Fibroblast of skin of right quadriceps (primary cell): ENCODE results near the gene GNL1.

ENCODE experiments used
- DNase-seq: peaks from one replicate; pipeline ENCODE4 v3.0.0-alpha.2; 2013

GNL1 gene

DNA sequence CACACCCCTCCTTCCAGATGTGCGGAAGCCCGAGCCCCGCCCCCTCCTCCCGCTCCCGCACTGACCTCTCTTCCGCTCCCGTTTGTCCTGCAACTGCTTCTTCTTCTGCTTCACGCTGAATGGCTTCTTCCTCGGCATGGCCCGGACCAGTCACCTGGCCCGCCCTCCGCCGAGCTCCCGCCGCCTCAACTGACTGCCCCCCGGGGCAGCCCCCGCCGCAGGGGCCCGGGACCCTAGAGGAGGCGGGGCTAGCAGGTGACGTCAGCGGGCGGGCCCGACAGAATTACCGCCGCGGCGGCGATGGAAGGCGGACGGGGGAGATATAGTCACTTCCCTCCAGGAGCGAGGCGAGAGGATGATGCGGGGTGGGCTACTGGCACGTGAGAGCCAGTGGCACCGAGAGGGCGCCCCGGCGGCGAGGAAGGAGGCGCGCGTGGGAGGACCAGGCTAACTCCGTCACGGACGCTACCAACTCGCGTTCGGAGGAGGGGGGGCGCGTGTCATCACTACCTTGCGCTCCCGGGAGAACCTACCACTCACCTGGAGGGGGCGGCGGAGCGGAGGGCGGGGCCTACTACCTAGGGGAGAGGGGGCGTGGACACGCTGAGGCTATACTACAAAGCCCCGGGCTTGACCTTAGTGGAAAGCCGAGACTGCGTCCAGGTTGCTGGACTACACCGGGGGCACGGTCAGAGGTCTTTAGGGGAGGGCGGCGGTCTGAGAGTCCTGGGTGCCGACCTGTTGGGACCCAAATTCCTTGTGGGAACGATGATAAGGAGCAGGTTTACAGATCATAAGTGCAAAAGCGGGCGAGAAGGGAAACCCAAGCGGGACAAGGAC, at the start of gene GNL1:
GNL1 (minus strand) TSS at position 424 of the 840 bp plus-strand sequence; CDS start at position 138, 286 bp downstream.
- peak; percentile 87 for DNase-seq

- DNase-seq: no peak
Observed at GRCh38 chr6:30603961-30604360, 47.7 kb upstream of the GNL1 start.

DNA sequence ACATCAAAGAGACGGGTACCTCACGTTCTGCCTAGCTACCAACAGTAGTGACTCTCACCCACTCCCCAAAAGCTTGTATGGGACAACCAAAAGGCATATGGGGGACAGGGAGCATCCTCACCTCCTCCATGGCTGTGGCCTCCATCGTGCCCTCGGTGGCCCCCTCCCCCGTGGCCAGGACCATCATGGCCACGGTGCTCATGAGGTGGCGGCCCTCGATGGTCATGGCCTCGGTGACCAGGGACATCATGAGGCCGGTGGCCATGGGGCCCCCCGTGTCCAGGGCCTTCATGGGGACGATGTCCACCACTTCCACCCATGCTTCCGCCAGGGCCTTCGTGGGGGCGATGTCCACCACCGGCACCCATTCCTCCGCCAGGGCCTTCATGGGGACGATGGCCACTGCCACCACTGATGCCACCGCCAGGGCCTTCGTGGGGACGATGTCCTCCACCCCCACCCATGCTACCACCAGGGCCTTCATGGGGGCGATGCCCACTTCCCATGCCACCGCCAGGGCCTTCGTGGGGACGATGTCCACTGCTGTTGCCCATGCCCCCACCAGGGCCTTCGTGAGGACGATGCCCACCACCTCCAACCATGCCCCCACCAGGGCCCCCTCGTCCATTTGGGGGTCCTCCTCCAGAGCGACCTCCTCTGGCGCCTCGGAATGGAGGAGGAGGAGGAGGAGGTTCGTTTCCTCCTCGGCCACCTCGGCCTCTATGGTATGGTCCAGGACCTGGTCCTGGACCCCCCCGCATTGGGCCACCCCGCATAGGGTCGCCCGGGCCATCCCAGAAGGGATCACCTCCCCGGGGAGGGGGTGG, 45.7 kb upstream of the GNL1 start:
- DNase-seq: no peak

DNA sequence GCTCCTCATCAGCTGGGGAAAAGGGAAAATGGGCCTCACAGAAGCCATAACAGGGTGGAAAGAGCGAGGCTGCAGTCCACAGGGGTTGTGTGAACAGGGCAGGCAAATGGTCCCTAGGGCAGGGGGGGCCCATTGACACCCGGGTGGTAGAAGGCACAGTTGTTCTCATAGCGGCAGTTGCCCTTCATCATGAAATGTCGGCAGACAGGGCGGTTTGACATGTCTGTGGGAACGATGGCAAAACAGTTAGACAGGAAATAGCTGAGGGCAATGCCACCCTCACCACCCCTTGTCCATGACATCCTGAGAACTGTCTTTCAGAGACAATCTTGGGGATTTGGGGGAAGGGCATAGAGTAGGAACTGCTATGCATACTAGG, 45.1 kb upstream of the GNL1 start:
- DNase-seq: no peak

- no peak for DNase-seq
Observed at GRCh38 chr6:30600451-30600961, 44.2 kb upstream of the GNL1 start.

DNA sequence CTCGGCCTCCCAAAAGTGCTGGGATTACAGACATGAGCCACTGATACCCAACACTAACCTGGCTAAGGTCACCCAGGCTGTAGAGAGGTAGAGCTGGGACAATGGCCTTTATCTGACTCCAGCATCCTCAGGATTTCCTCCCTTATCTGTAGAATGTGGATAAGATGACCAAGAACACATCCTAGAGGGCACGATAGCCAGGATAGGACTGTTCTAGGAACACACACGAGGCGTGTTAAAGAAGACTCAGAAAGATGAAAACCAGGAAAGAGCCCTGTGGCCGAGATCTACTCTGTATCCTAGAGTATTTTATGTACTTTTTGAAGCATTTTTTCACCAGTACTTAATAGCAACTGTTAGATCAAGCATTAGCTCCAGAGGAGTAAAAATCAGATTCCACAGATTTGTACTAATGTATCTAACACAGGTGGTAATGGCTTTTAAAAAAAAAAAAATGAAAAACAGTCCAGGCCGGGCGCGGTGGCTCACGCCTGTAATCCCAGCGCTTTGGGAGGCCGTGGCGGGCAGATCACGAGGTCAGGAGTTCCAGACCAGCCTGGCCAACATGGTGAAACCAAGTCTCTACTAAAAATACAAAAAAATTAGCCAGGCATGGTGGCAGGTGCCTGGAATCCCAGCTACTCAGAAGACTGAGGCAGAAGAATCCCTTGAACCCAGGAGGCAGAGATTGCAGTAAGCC, 43.5 kb upstream of the GNL1 start:
- no peak for DNase-seq

DNA sequence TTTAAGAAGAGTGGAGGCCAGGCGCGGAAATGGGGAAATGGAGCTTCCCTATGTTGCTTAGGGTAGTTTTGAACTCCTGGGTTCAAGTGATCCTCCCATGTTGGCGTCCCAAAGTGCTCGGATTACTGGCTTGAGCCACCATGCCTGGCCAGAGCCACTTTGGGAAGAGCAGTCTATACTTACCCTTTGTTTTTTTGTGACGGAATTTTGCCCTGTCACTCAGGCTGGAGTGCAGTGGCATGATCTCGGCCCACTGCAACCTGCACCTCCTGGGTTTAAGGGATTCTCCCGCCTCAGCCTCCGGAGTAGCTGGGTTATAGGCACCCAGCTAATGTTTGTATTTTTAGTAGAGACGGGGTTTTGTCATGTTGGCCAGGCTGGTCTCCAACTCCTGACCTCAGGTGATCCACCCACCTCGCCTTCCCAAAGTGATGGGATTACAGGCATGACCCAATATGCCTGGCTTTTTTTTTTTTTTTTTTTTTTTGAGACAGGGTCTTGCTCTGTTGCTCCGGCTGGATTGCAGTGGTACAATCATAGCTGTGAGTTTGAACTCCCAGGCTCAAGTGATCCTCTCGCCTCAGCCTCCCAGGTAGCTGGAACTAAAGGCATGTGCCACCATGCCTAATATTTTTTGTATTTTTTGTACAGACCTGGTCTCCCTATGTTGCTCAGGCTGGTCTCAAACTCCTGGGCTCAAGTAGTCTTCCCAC, 42.8 kb upstream of the GNL1 start:
- DNase-seq: no peak

GRCh38 chr6:30597315-30598144, 41.2 kb upstream of the GNL1 start:
- peak; percentile 68 for DNase-seq

DNA sequence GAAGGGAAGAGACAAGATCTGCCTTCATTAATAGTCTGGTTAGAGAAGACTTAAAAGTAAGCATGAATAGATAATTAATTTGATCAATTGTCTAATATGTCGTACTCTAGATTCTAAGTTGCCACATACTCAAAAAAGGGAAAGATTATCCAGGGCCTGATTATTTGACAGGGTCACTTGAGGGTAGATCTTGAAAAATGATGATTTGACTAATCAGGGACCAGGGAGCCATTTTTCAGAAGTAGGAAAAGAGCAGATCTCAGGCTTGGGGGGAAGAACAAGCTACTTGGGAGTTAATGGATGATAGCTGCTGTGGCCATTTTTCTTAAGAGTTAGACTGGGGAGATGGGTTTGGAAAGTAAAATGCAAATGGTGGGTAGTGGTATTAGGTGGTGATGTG, 36.0 kb upstream of the GNL1 start:
- DNase-seq: no peak

DNA sequence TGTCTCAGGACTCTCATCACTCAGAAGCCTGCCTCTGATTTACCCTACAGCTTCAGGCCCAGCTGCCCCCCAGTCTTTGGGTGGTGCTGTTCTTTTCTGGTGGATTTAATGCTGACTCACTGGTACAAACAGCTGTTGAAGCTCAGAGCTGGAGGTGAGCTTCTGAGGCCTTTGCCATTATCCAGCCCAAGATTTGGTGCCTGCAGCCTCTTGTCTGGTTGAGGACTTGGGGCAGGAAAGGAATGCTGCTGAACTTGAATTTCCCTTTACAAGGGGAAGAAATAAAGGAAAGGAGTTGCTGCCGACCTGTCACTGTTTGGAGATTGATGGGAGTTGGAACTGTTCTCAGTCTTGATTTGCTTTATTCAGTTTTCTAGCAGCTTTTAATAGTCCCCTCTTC, 34.7 kb upstream of the GNL1 start:
- no peak for DNase-seq

- DNase-seq: no peak
Observed at GRCh38 chr6:30590509-30590908, 34.2 kb upstream of the GNL1 start.

- no peak for DNase-seq
Observed at GRCh38 chr6:30589754-30590358, 33.6 kb upstream of the GNL1 start.

- DNase-seq: no peak
Observed at GRCh38 chr6:30583921-30584320, 27.6 kb upstream of the GNL1 start.

GRCh38 chr6:30578051-30578450, 21.8 kb upstream of the GNL1 start:
- no peak for DNase-seq

DNA sequence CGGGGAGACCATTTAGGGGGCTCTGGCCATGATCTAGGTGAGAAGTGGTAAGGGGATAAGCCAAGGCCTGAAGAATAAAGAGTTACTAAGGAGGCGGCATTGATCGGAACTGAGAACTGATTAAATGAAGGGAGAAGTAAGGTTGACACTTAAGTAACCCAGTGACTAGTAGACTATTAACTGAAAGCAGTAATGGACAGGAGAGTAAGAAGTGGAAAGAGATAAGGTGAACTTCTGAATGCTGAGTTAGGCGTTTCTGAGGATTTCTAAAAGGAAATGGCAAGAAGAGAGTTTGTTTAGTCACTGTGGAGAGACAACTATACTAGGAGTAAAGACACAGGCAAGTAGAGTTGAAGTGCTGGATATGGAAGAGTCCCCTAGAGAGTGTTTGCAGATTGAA, 16.8 kb upstream of the GNL1 start:
- no peak for DNase-seq

- DNase-seq: no peak
Observed at GRCh38 chr6:30572148-30572547, 15.9 kb upstream of the GNL1 start.

DNA sequence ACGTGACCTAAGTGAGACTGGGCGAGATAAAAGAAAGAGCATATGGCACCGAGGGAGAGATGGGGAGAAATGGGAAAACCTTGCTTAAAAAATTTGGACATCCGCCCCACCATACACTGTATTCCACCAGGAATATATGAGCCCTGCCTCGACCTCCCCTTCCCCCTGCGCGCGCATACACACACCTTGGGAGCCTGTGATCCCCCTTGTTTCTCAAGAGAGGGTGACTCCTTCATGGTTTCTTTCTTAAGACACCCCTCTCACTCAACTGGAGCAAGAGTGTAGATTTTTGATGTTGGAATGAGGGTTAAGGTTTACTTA, 15.4 kb upstream of the GNL1 start:
- DNase-seq: no peak

GRCh38 chr6:30571075-30571761, 14.9 kb upstream of the GNL1 start, which contains the start of gene ABCF1:
ABCF1 (plus strand) TSS chr6:30571442; CDS start chr6:30571488, 46 bp downstream.
- peak; percentile 96 for DNase-seq

- DNase-seq: no peak
Observed at GRCh38 chr6:30570740-30571074, 14.4 kb upstream of the GNL1 start.

DNA sequence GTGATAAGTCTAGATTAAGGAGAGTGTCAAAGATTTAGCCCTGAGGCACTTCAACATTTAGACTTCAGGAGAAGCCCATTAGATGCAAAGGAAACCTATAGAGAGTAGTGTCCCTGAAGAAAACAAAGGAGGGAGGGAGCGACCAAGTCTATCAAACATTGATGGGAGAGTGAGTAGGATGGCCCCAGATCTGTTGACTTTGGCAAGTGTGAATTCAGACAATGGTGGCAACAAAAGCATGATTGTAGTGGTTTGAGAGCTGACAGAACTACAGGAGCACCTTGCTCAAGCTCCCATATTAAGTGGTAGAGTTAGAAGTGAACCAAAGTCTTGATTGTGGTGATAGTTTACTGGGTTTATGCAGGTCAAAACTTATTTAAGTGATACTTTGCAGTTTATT, 14.0 kb upstream of the GNL1 start:
- no peak for DNase-seq

DNA sequence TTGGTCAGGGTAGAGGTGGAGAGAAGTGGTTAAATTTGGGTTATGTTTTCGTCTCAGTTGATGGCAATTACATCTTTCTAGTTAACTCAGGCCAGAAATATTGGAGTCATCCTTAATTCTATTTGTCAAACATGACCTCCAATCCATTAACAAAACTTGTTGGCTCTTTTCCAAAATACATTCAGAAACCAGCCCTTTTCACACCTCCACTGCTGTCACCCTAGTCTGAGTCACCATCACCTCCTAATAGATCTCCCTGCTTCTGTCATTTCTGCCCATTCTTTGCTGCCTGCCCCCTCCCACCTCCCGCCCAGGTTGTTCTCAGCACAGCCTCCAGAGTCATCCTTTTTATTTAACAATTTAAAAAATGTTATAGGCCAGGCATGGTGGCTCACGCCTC, 12.0 kb upstream of the GNL1 start:
- DNase-seq: no peak
